IPS-NIHi7 (cell line): ENCODE data around the gene OTOP1.
"Not testable (repeated sequence)": the region's sequence is repeated elsewhere in the genome, so short reads cannot be mapped to it uniquely, and the experiment has no call there.

Source experiments
- DNase-seq: peaks from one replicate; pipeline ENCODE4 v3.0.0; 2012; ENCODE audit warnings: mixed read lengths; ENCODE audit errors: extremely low spot score

The OTOP1 gene

GRCh38 chr4:4227510-4228355, 1.0 kb upstream of the OTOP1 start:
- no peak for DNase-seq

- no peak for DNase-seq
Observed at GRCh38 chr4:4225915-4226605, 669 bp downstream of the OTOP1 start.

- no peak for DNase-seq
Observed at GRCh38 chr4:4217113-4217512, 9.6 kb downstream of the OTOP1 start.

GRCh38 chr4:4216648-4217047, 10.1 kb downstream of the OTOP1 start:
- DNase-seq, result no peak

- not testable (repeated sequence) for DNase-seq
Observed at GRCh38 chr4:4213674-4214073, 13.1 kb downstream of the OTOP1 start.

- DNase-seq, result no peak
Observed at GRCh38 chr4:4206204-4206603, 20.5 kb downstream of the OTOP1 start.

- no peak for DNase-seq
Observed at GRCh38 chr4:4204401-4204745, 22.4 kb downstream of the OTOP1 start.

GRCh38 chr4:4203688-4204400, 22.9 kb downstream of the OTOP1 start:
- DNase-seq, result no peak

- no peak for DNase-seq
Observed at GRCh38 chr4:4202510-4202909, 24.2 kb downstream of the OTOP1 start.

GRCh38 chr4:4200624-4201023, 26.1 kb downstream of the OTOP1 start:
- DNase-seq, result no peak

GRCh38 chr4:4195354-4195753, 31.4 kb downstream of the OTOP1 start:
- no peak for DNase-seq

- DNase-seq, result not testable (repeated sequence)
Observed at GRCh38 chr4:4188557-4188956, 38.2 kb downstream of the OTOP1 start.

GRCh38 chr4:4185528-4185927, 41.2 kb downstream of the OTOP1 start:
- DNase-seq, result no peak

GRCh38 chr4:4182835-4183568, 43.7 kb downstream of the OTOP1 start:
- peak; percentile 82 for DNase-seq

GRCh38 chr4:4170596-4171150, 56.1 kb downstream of the OTOP1 start:
- DNase-seq, result no peak

GRCh38 chr4:4167981-4168780, 58.5 kb downstream of the OTOP1 start:
- DNase-seq, result not testable (repeated sequence)

- DNase-seq, result not testable (repeated sequence)
Observed at GRCh38 chr4:4166986-4167385, 59.7 kb downstream of the OTOP1 start.

GRCh38 chr4:4165701-4166392, 60.9 kb downstream of the OTOP1 start:
- not testable (repeated sequence) for DNase-seq

- not testable (repeated sequence) for DNase-seq
Observed at GRCh38 chr4:4164532-4165173, 62.1 kb downstream of the OTOP1 start.

GRCh38 chr4:4162186-4162585, 64.5 kb downstream of the OTOP1 start:
- not testable (repeated sequence) for DNase-seq
